B cell (primary cell): ENCODE results near the gene OTULIN. TPM values are rescaled to one million over a fixed set of nuclear protein-coding genes. Genes with fewer than 3 reads are reported as not detected.

Experiments used
- ATAC-seq: fragments of 200-7000 bp; cut with Tn5 transposase; one replicate; pipeline ENCODE4 v1.10.0; 2021; ENCODE audit warnings: low read depth, mild to moderate bottlenecking, moderate number of reproducible peaks, moderate library complexity
- CTCF ChIA-PET: fragments of 350-600 bp; sonication (Branson Sonifier 250); formaldehyde crosslinking; loops from one replicate; lab custom pipeline; 2021; ENCODE audit warnings: antibody characterized with exemption, inconsistent platforms; lab: Charles Lee
- POLR2A ChIA-PET: fragments of 350-600 bp; sonication (Branson Sonifier 250); formaldehyde crosslinking; loops from one replicate; lab custom pipeline; 2021; ENCODE audit warnings: antibody characterized with exemption; lab: Charles Lee
- DNase-seq: peaks from one replicate; pipeline ENCODE4 v3.0.0; 2013
- H2AFZ ChIP-seq: 2 replicates; pipeline ENCODE4 v1.6.1; 2012; ENCODE audit warnings: mild to moderate bottlenecking, low read depth, low read length; ENCODE audit not compliant: insufficient read depth, poor library complexity, severe bottlenecking
- H3K27ac ChIP-seq, 2 donors: 1 replicate in 1 of 2; 2 replicates in 1 of 2; pipeline ENCODE4 v1.5.1; 2012 to 2013; ENCODE audit warnings: low read length in 2 of 2, mild to moderate bottlenecking in 2 of 2, moderate library complexity in 1 of 2
- H3K27me3 ChIP-seq, 4 experiments: fragments of 200-600 bp in 1 of 4; sonication (generic) in 1 of 4; replicated peaks in 1 of 4; 1 replicate in 2 of 4; 2 replicates in 2 of 4; pipeline versions ENCODE4 v1.6.1 to v1.7.0; 2013 to 2016; ENCODE audit warnings: low read length in 3 of 4, mild to moderate bottlenecking in 2 of 4, mixed read lengths in 1 of 4, moderate library complexity in 1 of 4; ENCODE audit not compliant: insufficient read depth in 4 of 4, control insufficient read depth in 3 of 4; ENCODE audit errors: control extremely low read depth in 1 of 4
- H3K36me3 ChIP-seq, 2 experiments: replicated peaks in 1 of 2; 1 replicate in 1 of 2; 2 replicates in 1 of 2; pipeline versions ENCODE4 v1.6.1 to v1.7.1; 2013; ENCODE audit warnings: low read length in 1 of 2; ENCODE audit not compliant: insufficient read depth in 2 of 2, control insufficient read depth in 1 of 2; ENCODE audit errors: control extremely low read depth in 1 of 2, extremely low read depth in 1 of 2
- H3K4me1 ChIP-seq, 2 donors: fragments of 200-600 bp in 1 of 2; sonication (generic) in 1 of 2; 1 replicate in 1 of 2; 2 replicates in 1 of 2; pipeline versions ENCODE4 v1.5.1 to v1.6.1; 2013 to 2017; ENCODE audit warnings: low read length in 2 of 2; ENCODE audit not compliant: control insufficient read depth in 2 of 2, insufficient read depth in 2 of 2
- H3K4me2 ChIP-seq: replicated peaks from 2 replicates; pipeline ENCODE3; 2012; ENCODE audit warnings: mild to moderate bottlenecking, low read depth, low read length; ENCODE audit not compliant: poor library complexity, severe bottlenecking
- H3K4me3 ChIP-seq, 5 experiments: fragments of 200-600 bp in 1 of 5; sonication (generic) in 1 of 5; 1 replicate in 3 of 5; 2 replicates in 2 of 5; pipeline versions ENCODE4 v1.5.1 to v1.7.0; 2011 to 2016; ENCODE audit warnings: low read length in 4 of 5, mild to moderate bottlenecking in 4 of 5, low read depth in 2 of 5, control low read depth in 1 of 5, moderate library complexity in 1 of 5; ENCODE audit not compliant: insufficient read depth in 1 of 5; ENCODE audit errors: control extremely low read depth in 1 of 5, extremely low read depth in 1 of 5
- H3K79me2 ChIP-seq: fragments of 200-600 bp; sonication (generic); one replicate; pipeline ENCODE4 v1.6.0; 2016; ENCODE audit warnings: low read length; ENCODE audit not compliant: control insufficient read depth, insufficient read depth
- H3K9ac ChIP-seq: fragments of 200-600 bp; sonication (generic); 2 replicates; pipeline ENCODE4 v1.6.1; 2017; ENCODE audit warnings: mild to moderate bottlenecking, low read length, moderate library complexity
- H3K9me3 ChIP-seq, 3 donors: one replicate each; pipeline versions ENCODE4 v1.6.1 to v1.7.1; 2013; ENCODE audit warnings: low read length in 2 of 3; ENCODE audit not compliant: control insufficient read depth in 2 of 3, insufficient read depth in 1 of 3; ENCODE audit errors: control extremely low read depth in 1 of 3
- H4K20me1 ChIP-seq: 2 replicates; pipeline ENCODE4 v1.6.0; 2012; ENCODE audit warnings: mild to moderate bottlenecking, low read length; ENCODE audit not compliant: insufficient read depth, control insufficient read depth, poor library complexity, severe bottlenecking
- H3K27ac Mint-ChIP-seq: one replicate; pipeline ENCODE4 v1.8.0; 2021; ENCODE audit warnings: mixed read lengths
- H3K27me3 Mint-ChIP-seq: one replicate; pipeline ENCODE4 v1.8.0; 2021; ENCODE audit warnings: mixed read lengths
- H3K4me1 Mint-ChIP-seq: one replicate; pipeline ENCODE4 v1.8.0; 2021; ENCODE audit warnings: mixed read lengths
- H3K4me3 Mint-ChIP-seq: one replicate; pipeline ENCODE4 v1.8.0; 2021; ENCODE audit warnings: mixed read lengths
- H3K9me3 Mint-ChIP-seq: one replicate; pipeline ENCODE4 v1.8.0; 2022; ENCODE audit warnings: mixed read lengths; ENCODE audit not compliant: insufficient read depth
- CTCF ChIP-seq: fragments of 200-600 bp; IDR thresholded peaks from one replicate; pipeline ENCODE4 v1.8.0; 2022; ENCODE audit warnings: antibody characterized with exemption, mild to moderate bottlenecking
- EZH2 ChIP-seq: IDR thresholded peaks from 2 replicates; pipeline ENCODE4 v1.6.1; 2012; ENCODE audit warnings: borderline replicate concordance, low read depth, mild to moderate bottlenecking, moderate library complexity, low read length; ENCODE audit not compliant: insufficient read depth, poor library complexity, severe bottlenecking
- WGBS: methylation state at CpG from one replicate; pipeline ENCODE4 v1.1.5; 2013; ENCODE audit warnings: missing lambda C conversion rate; ENCODE audit not compliant: insufficient coverage; 5-methylcytosine and 5-hydroxymethylcytosine counted together
- intact Hi-C: fragments of 100-400 bp; cut with micrococcal nuclease; formaldehyde crosslinking; loops from one replicate; pipeline ENCODE4 v1.10.0; 2022
- polyA plus RNA-seq: library from polyadenylated mRNA; depleted of rRNA; stranded (reverse); fragments of >200 nt; gene quantifications from 2 replicates; pipeline ENCODE4 v1.2.3, GENCODE V29; 2012
- total RNA-seq, 2 donors: library from RNA; stranded (reverse); fragments of 120-200 nt in 1 of 2; gene quantifications; 1 replicate in 1 of 2; 2 replicates in 1 of 2; pipeline versions ENCODE4 v1.2.3 to v1.2.4, GENCODE V29; 2013 to 2022

OTULIN gene
- total and polyA plus RNA-seq, 2 donors (not counting 1 experiment from before 2014, with no cell fraction given): 8.4 to 64.4 TPM

- Histone ChIP-seq H3K27me3 (no peaks in the 10 kb centered on the region), H3K4me3 (peak overlapping the region in 2 of 5 experiments; percentile 13 to 30), H3K4me1 (peaks cover 9 to 24% of the 10 kb centered on the region in 2 donors), H4K20me1 (no peaks in the 10 kb centered on the region), H2AFZ (peak overlapping the region; percentile 55), H3K36me3 (peaks cover 0 to 13% of the 10 kb centered on the region in 2 experiments), H3K4me2 (peak overlapping the region; percentile 56), H3K79me2 (no peaks in the 10 kb centered on the region), H3K27ac (peak overlapping the region in 1 of 2 donors; percentile 76), H3K9ac (peak overlapping the region; percentile 33), H3K9me3 (no peaks in the 10 kb centered on the region)
- CTCF ChIA-PET: interaction anchor here (0.5 to 3.2 kb wide), 2 partner anchors 12 to 22 kb away, joined by 4 to 12 read pairs; no protein-coding TSS in a partner anchor
- Mint-ChIP-seq H3K4me3 (peak overlapping the region; percentile 49), H3K4me1 (peaks cover 22% of the 10 kb centered on the region), H3K9me3 (no peaks in the 10 kb centered on the region), H3K27me3 (no peaks in the 10 kb centered on the region), H3K27ac (peak overlapping the region; percentile 78)
- 59% methylated on average over 9 of the region's 14 CpGs for WGBS
- intact Hi-C loops: no loop called here
- ATAC-seq (no peak), DNase-seq (no peak)
- POLR2A ChIA-PET: no interaction called here
- TF ChIP-seq CTCF: no peak
- no peak for TF ChIP-seq EZH2
Measured at GRCh38 chr5:14744296-14745187, 80.0 kb downstream of the OTULIN start.

- Mint-ChIP-seq H3K27me3 (no peaks in the 10 kb centered on the region), H3K4me1 (peaks cover 22% of the 10 kb centered on the region), H3K27ac (peak overlapping the region; percentile 13), H3K4me3 (no peak overlapping the region), H3K9me3 (no peaks in the 10 kb centered on the region)
- H3K4me3 ChIP-seq: peak overlapping the region in 1 of 5 experiments; percentile 30
- CTCF ChIA-PET: no interaction called here
- peaks cover 9 to 24% of the 10 kb centered on the region in 2 donors for H3K4me1 ChIP-seq
- H4K20me1 ChIP-seq: no peaks in the 10 kb centered on the region
- H2AFZ ChIP-seq: peak overlapping the region; percentile 55
- H3K27me3 ChIP-seq: no peaks in the 10 kb centered on the region
- no peak for TF ChIP-seq EZH2
- TF ChIP-seq CTCF: no peak
- no peaks in the 10 kb centered on the region for H3K9me3 ChIP-seq
- POLR2A ChIA-PET: no interaction called here
- ATAC-seq: no peak
- no peaks in the 10 kb centered on the region for H3K79me2 ChIP-seq
- WGBS: 75% methylated on average over 2 of the region's 5 CpGs
- peak overlapping the region; percentile 56 for H3K4me2 ChIP-seq
- intact Hi-C loops: no loop called here
- no peak for DNase-seq
- peak overlapping the region in 1 of 2 donors; percentile 76 for H3K27ac ChIP-seq
- H3K36me3 ChIP-seq: peaks cover 0 to 16% of the 10 kb centered on the region in 2 experiments
- H3K9ac ChIP-seq: peak overlapping the region; percentile 33
Measured at GRCh38 chr5:14745188-14745563, 80.7 kb downstream of the OTULIN start.
